HFF-Myc (cell line): ENCODE measurements around the gene JARID2.

Experiments used
- DNase-seq: peaks from one replicate; pipeline ENCODE4 v3.0.0-alpha.2; 2011; ENCODE audit warnings: low read depth; ENCODE audit errors: extremely low read depth
- H3K4me3 ChIP-seq: replicated peaks from 2 replicates; pipeline ENCODE4 v1.5.1; 2011; ENCODE audit warnings: low read depth, mild to moderate bottlenecking, control low read depth, low read length
- TF ChIP-seq, protein P1 (sequence below): IDR thresholded peaks from 2 replicates; pipeline ENCODE4 v1.5.1; 2012; ENCODE audit warnings: mild to moderate bottlenecking, low read depth, low read length, control low read depth; ENCODE audit errors: missing control alignments

The JARID2 gene

DNA sequence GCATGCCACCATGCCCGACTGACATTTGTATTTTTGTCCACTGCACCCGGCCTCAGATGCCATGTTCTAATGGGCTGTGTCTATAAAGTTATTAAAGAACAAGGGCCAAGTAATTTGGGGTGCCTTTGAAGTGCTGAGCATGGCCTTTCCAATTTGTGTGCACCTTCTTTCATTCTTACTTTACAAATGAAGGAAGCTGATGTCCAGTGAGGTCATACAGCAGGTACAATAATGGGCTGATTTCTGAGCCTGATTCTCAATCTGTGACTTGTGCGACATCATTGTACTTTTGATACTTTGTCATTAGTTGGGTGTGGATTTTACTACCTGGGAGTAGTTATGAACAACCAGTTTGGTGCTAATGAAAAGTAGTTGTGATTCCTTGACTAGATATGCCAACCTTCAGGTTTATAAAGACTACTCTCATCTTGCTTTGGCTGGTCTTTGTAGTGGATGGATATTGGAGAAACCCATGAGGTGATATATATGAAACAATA is 94.3 kb downstream of the JARID2 start:
- no peak overlapping the region for H3K4me3 ChIP-seq
- TF ChIP-seq, protein P1, sequence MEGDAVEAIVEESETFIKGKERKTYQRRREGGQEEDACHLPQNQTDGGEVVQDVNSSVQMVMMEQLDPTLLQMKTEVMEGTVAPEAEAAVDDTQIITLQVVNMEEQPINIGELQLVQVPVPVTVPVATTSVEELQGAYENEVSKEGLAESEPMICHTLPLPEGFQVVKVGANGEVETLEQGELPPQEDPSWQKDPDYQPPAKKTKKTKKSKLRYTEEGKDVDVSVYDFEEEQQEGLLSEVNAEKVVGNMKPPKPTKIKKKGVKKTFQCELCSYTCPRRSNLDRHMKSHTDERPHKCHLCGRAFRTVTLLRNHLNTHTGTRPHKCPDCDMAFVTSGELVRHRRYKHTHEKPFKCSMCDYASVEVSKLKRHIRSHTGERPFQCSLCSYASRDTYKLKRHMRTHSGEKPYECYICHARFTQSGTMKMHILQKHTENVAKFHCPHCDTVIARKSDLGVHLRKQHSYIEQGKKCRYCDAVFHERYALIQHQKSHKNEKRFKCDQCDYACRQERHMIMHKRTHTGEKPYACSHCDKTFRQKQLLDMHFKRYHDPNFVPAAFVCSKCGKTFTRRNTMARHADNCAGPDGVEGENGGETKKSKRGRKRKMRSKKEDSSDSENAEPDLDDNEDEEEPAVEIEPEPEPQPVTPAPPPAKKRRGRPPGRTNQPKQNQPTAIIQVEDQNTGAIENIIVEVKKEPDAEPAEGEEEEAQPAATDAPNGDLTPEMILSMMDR: no peak
- DNase-seq: no peak

DNA sequence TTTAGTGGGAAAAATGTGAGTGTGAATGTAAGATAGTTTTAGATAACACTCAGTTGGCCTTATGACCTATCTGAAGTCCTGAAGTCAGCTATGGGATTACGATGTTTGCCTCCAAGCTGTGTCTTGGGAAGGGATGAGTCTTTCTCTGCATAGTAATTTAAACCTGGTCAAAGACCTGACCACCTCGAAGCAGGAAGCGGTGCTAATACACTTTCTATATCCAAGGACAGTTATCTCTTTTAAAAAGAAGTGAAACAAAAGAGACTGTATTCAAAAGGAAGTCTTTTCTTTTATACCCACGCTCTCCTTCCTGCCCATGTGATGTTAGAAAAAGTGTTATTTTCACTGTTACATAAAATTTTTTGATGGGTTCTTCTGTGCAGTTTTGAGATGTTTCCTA is 94.9 kb downstream of the JARID2 start:
- TF ChIP-seq, protein P1: no peak
- DNase-seq: no peak
- H3K4me3 ChIP-seq: no peak overlapping the region

DNA sequence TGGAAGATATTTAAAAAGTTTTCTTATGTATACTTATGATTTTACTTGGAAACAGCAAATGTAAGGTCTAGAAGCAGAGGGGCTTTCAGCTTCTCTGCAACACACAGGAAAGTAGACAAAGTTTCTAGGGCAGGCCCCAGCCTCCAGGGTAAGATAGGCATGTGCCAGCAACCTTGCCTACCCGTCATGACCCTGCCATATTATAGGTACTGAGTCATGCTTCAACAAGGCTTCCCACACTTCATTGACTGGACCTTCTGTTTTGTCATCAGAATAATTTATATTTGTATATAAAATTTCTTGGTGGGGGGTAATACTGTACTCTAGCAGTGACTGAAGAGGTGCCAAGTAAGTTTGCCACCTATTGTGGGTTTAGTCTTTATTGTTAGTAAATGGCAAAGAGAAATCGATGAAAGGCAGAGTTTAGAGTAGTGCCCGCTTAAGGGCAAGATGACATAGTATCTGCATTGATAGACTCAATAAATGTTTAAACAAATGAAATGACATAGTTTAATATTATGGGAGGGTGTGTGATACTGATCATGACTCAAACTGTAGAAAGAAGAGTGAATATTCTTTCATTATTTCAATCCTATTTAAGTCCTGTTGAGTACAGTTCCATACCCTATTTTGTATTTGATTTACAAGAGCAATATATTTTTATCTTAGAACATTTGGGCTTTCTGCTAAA is 95.6 kb downstream of the JARID2 start:
- DNase-seq: no peak
- H3K4me3 ChIP-seq: no peak overlapping the region
- TF ChIP-seq, protein P1: no peak

DNA sequence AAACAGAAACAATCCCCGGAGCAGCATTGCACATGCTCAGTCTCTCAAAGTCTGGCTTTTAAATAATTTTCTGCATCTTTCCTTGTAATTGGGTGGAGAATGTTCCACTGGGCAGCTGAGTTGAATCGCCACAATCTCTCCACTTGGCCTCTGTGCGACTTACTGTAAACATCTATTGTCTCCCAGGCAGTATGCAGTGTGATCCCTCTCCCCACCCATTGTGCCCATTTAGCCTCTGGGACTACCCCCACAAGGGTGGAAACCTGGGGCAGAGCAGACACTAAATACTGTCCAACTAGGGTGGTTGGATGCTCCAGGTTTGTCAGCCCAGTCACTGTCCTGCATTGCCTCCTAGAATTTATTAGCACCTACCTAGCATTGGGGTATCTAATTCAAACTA is 96.2 kb downstream of the JARID2 start:
- TF ChIP-seq, protein P1: no peak
- no peak overlapping the region for H3K4me3 ChIP-seq
- no peak for DNase-seq

DNA sequence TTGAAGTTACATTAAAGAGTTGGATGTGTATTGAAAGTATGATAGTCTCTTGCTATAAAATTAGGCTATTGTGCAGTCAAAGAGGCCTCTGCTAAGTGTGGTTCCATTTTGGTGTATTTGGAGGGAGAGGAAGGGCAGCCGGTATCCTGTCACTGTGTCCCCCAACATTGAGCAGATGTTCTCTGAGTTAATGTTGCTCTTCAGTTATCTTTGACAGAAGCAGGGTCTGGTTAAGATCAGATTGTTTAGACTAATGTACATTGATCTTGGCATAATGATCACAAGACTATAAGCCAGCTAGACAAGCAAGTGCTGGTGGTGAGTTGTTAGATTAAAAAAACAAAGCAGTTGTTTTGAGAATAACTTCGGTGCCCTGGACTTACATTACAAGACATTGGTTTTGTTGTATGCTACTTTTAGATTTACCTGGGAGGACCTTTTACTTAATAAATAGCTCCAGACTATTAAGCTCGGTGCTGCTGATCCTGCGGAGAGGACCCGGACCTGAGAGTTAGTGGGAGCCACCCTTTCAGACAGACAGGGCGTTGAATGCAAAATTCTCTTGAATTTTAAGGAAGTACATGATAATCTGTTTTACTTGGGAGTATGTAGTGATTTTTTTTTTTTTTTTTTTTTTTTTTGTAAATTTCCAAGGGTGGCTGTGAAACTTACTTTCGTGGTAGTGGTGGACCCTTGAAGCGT is 97.8 kb downstream of the JARID2 start:
- H3K4me3 ChIP-seq: no peak overlapping the region
- DNase-seq: no peak
- TF ChIP-seq, protein P1: no peak

DNA sequence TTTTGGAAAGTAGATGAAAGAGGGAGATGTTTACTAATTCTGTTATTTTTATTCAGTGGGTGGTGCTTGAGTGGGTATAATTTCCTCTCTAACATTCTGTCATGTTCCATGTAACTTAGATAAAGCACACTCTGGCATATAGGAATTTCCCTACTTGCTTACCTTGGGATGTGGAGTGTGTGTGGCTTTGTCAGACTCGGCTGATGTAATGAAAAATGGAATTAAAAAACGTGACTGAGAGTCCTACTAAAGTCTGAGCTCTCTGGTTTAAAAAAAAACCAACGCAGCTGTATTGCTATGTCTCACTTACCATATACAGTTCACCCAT is 98.3 kb downstream of the JARID2 start:
- DNase-seq: no peak
- TF ChIP-seq, protein P1: no peak
- H3K4me3 ChIP-seq: no peak overlapping the region

DNA sequence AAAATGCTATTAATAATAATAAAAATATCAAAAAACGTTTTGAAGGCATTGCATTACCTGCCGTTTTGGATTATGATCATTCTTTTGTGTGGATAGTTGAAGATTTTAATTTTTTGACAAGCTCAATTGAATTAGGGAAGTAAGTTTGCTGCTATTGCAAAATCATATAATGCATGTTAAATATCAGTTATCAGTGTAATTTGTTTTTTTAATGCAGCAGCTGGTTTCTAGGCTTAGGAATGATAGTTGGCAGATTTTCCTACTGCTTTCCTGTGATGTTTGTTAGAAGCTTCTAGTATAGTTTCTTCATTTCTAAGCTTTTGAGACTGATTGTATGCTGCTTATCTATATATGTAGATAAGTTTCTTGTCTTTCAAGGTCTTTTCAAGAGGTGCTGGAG is 99.0 kb downstream of the JARID2 start:
- TF ChIP-seq, protein P1: no peak
- H3K4me3 ChIP-seq: no peak overlapping the region
- no peak for DNase-seq
